ENCODE results near the gene EXOC4.

EXOC4 gene

DNA sequence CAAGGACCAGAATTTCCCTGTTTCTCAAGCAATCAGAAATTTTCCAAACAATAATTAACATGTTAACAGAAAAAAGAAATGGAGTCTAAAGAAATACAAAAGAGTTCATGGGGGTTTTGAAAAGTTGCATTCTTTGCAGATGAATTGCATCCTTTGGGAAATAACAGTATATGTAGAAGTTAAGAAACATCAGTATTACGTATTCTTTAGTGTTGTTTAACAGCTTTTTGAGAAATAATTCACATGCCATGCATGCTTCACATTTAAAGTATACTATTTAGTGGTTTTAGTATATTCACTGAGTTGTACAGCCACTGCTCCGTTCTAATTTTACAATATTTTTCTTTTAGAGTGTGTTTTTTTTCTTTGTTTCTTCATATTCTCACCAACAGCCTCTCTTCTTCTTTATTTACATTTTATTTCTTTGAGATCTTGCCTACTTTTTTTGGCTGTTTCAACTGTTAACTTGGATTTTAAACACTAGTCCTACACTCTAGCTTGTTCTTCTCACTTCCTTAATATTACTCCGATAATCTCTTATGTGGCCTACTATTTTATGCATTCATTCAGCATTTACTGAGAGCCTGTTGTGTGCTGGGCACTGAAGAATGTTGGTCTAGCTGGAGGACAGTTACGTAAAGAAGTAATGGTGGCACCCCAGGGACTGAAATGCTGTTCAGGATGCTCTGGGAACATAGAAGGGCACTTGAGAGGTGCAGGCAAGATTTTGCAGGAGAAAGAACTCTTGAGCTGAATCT lies 330.1 kb downstream of the EXOC4 start:
- Histone ChIP-seq H4K20me1 (no peaks in the 10 kb centered on the region), H3K4me1 (peaks cover 10% of the 10 kb centered on the region), H3K9ac (no peak overlapping the region), H3K27ac (no peak overlapping the region), H3K9me3 (peaks cover 8% of the 10 kb centered on the region), H3K27me3 (no peaks in the 10 kb centered on the region), H3K36me3 (peaks cover 4% of the 10 kb centered on the region; the same call in 1 of the 2 replicates), H3K4me3 (no peak overlapping the region), H3K4me2 (no peak overlapping the region)
- no peak for TF ChIP-seq Cebpa-rat (IDR thresholded peaks at IDR 0.05)

DNA sequence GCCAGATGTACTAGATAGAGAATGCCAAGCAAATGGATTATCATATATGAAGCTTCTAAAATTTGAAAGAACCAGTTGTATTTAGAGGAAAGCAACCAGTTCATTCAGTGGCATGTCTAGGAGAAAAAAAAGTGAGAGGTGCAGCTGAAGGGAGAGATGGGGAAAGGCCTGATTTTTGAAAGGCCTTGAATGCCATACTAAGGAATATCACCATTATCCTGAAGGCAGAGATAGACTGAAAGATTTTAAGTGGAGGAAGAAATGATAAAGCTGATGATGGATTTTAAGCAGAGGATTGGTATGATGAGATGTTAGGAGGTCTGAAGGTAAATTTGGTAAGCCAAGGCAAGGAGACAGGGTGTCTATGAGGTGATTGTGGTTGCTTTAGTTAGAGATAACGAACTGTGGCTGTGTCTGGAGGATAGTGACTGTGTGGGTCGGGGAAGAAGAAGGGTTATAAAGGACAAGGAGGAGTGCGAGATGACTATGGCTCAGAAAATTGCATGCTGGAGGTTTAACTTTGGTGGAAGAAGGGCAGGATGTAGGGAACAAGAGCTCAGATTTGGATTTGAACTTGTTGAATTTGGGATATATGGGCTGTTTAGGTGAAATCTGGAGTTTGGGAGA lies 330.8 kb downstream of the EXOC4 start:
- Histone ChIP-seq H4K20me1 (no peaks in the 10 kb centered on the region), H3K9me3 (peaks cover 8% of the 10 kb centered on the region), H3K36me3 (peaks cover 4% of the 10 kb centered on the region; the same call in 1 of the 2 replicates), H3K27me3 (no peaks in the 10 kb centered on the region), H3K27ac (no peak overlapping the region), H3K4me2 (no peak overlapping the region), H3K4me3 (no peak overlapping the region), H3K9ac (no peak overlapping the region), H3K4me1 (peaks cover 10% of the 10 kb centered on the region)
- TF ChIP-seq Cebpa-rat (IDR thresholded peaks at IDR 0.05) = no peak

DNA sequence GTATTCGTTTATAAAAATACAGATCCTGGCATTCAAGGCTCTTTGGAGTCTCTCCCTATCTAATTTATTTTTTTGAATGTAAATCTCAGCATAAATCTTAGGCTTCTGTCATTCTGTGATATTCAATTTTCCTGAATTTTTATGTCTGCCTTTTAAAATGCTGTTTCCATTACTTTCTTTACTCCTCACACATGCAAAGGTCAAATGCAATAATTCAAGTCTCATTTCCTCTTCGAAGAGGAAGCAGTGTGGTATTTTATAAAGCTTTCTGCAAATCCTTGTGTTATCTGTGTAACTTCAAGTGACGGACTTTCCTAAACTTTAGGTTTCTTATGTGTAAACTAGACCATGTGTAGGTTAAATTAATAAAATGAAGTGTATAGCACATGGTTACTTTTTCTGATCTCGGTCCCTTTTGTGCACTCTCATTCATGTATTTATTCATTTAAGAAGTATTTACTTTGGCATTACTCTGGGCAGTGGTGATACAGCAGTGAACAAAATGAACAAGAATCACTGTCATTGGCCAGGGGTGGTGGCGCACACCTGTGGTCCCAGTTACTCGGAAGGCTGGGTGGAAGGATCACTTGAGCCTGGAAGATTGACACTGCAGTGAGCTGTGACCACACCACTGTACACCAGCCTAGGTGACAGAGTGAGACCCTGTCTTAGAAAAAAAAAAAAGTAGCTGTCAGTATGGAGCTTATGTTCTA lies 332.2 kb downstream of the EXOC4 start:
- Histone ChIP-seq H3K9ac (no peak overlapping the region), H3K4me1 (peaks cover 10% of the 10 kb centered on the region), H4K20me1 (no peaks in the 10 kb centered on the region), H3K4me3 (no peak overlapping the region), H3K4me2 (no peak overlapping the region), H3K9me3 (peaks cover 5% of the 10 kb centered on the region), H3K27me3 (no peaks in the 10 kb centered on the region), H3K36me3 (no peaks in the 10 kb centered on the region; the same call in 1 of the 2 replicates), H3K27ac (no peak overlapping the region)
- TF ChIP-seq Cebpa-rat (IDR thresholded peaks at IDR 0.05) = no peak

DNA sequence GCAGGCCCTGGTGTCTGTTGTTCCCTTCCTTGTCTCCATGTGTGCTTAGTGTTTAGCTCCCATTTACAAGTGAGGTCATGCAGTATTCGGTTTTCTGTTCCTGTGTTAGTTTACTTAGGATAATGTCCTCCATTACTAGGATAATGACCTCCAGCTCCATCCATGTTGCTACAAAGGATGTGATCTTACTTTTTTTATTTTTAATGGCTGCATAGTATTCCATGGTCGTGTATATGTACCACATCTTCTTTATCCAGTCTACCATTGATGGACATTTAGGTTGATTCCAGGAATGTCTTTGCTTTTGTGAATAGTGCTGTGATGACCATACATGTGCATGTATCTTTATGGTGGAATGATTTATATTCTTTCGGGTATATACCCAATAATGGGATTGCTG lies 333.4 kb downstream of the EXOC4 start:
- no peak overlapping the region for H3K4me3 ChIP-seq
- H3K27me3 ChIP-seq = no peaks in the 10 kb centered on the region
- peaks cover 5% of the 10 kb centered on the region for H3K9me3 ChIP-seq
- no peaks in the 10 kb centered on the region for H4K20me1 ChIP-seq
- H3K4me2 ChIP-seq = no peak overlapping the region
- no peak overlapping the region for H3K27ac ChIP-seq
- H3K9ac ChIP-seq = no peak overlapping the region
- H3K4me1 ChIP-seq = peaks cover 10% of the 10 kb centered on the region
- no peak for TF ChIP-seq Cebpa-rat (IDR thresholded peaks at IDR 0.05)
- H3K36me3 ChIP-seq = no peaks in the 10 kb centered on the region; the same call in 1 of the 2 replicates

DNA sequence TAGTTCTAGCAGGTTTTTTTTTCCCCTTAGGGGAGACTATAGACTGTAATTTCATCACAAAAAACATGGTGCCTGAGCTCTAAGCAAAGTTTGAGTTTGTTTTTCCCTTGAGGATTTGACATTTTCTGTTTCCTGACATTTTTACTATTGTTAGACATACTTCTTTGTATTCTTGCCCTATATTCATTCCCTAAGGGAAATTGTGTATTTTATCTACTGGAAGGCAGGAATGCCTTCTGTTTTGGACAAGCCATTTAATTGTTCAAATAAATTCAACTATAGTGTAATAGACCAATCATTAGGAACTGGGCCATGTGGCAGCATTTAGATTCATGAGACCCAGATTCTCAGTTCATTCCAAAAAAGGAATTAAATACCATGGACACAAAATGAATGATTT lies 335.0 kb downstream of the EXOC4 start:
- H3K4me2 ChIP-seq = 0 out of 2 replicates have a peak overlapping the region, but pooled peaks have one; percentile 2
- no peak overlapping the region for H3K9ac ChIP-seq
- no peaks in the 10 kb centered on the region for H4K20me1 ChIP-seq
- H3K9me3 ChIP-seq = peaks cover 5% of the 10 kb centered on the region
- H3K27me3 ChIP-seq = no peaks in the 10 kb centered on the region
- peaks cover 10% of the 10 kb centered on the region for H3K4me1 ChIP-seq
- H3K36me3 ChIP-seq = no peaks in the 10 kb centered on the region; the same call in 1 of the 2 replicates
- no peak for TF ChIP-seq Cebpa-rat (IDR thresholded peaks at IDR 0.05)
- H3K27ac ChIP-seq = no peak overlapping the region
- H3K4me3 ChIP-seq = no peak overlapping the region

DNA sequence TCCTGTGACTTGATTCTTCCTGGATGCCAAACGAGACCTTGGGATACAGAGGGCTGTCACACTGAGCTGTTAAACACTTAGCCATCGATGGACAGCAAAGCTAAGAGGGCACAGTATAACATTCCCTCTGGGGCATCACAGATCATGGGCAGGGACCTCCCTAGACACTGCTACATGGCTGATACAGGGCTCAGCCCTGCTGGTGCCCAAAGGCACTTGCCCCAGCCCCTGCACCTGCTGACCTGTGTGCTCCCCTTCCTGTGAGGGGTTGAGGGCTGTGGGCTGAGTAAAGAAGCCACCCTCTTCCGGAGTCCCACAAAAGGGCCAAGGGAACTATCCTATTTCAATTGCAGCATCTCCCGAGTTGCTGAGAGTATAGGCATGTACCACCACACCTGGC lies 337.9 kb downstream of the EXOC4 start:
- H3K4me3 ChIP-seq = no peak overlapping the region
- no peak overlapping the region for H3K9ac ChIP-seq
- no peak for TF ChIP-seq Cebpa-rat (IDR thresholded peaks at IDR 0.05)
- H3K27ac ChIP-seq = no peak overlapping the region
- H4K20me1 ChIP-seq = no peaks in the 10 kb centered on the region
- peaks cover 5% of the 10 kb centered on the region for H3K9me3 ChIP-seq
- peaks cover 10% of the 10 kb centered on the region for H3K4me1 ChIP-seq
- no peak overlapping the region for H3K4me2 ChIP-seq
- H3K27me3 ChIP-seq = no peaks in the 10 kb centered on the region
- no peaks in the 10 kb centered on the region for H3K36me3 ChIP-seq

DNA sequence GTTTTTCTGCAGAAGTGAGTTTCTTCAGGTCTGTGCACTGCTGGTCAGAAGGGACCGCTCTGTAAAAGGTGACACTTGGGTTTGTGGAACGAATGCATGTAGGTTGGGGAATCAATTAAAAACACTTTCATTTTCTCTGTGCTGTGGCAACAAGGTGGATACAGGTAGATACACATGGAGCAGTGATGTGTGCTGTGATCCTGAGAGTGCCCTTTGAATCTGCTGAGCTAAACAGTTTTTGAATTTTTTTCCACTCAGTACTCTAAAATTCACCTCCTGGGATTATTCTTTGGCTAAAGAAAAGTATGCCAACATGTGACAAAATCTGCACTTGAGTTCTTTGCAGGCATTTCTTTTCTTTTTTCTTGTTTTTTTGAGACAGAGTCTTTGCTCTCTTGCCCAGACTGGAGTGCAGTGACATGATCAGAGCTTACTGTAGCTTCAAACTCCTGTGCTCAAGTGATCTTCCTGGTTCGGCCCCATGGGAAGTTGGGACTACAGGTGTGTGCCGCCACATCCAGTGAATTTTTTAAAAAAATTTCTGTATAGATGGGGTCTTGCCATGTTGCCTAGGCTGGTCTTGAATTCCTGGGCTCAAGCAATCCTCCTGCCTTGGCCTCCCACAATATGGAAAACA lies 338.9 kb downstream of the EXOC4 start:
- no peaks in the 10 kb centered on the region for H4K20me1 ChIP-seq
- no peak for TF ChIP-seq Cebpa-rat (IDR thresholded peaks at IDR 0.05)
- no peak overlapping the region for H3K27ac ChIP-seq
- no peaks in the 10 kb centered on the region for H3K36me3 ChIP-seq
- no peak overlapping the region for H3K4me3 ChIP-seq
- peaks cover 10% of the 10 kb centered on the region for H3K4me1 ChIP-seq
- no peaks in the 10 kb centered on the region for H3K9me3 ChIP-seq
- H3K4me2 ChIP-seq = no peak overlapping the region
- H3K9ac ChIP-seq = no peak overlapping the region
- H3K27me3 ChIP-seq = no peaks in the 10 kb centered on the region

DNA sequence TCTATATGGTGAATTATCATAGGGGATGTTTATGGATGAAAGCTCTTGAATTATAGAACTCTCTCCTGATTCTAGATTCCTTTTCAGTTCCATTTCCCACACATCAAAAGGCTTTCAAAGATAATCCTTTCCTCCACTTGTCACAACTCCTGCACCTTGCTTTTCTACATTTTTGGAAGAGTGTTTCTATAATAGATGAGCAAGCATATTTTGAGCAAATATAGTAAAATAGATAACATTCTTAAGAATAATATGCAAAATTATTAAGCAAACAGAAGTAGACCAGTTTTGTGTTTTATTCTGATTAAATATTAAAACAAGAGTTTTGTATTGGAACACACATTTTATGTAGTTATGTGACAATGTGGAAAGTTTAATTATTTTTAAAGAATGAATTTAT lies 340.7 kb downstream of the EXOC4 start:
- H3K9me3 ChIP-seq = no peaks in the 10 kb centered on the region
- no peak for TF ChIP-seq Cebpa-rat (IDR thresholded peaks at IDR 0.05)
- no peak overlapping the region for H3K9ac ChIP-seq
- H4K20me1 ChIP-seq = no peaks in the 10 kb centered on the region
- no peak overlapping the region for H3K4me3 ChIP-seq
- H3K4me1 ChIP-seq = no peaks in the 10 kb centered on the region
- H3K4me2 ChIP-seq = no peak overlapping the region
- no peak overlapping the region for H3K27ac ChIP-seq
- H3K36me3 ChIP-seq = no peaks in the 10 kb centered on the region
- no peaks in the 10 kb centered on the region for H3K27me3 ChIP-seq

DNA sequence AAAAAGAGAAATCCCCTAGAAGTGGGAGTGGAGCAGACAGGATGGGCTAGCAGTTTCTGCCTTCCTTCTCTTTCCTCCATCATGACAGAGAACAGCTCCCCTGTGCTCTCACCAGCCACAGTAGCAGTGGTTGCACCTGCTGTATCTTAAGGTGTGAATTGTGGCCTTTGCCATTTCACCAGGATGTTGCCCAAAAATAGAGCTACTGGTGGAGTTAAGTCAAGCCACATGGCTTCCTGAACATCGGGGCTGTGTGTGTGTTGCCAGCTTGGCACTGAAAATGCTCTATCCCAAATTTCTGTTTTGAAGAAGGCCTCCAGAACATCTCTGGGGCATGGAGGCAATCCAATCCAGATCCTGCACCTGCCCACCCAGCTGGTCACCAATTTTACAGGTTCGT lies 348.7 kb downstream of the EXOC4 start:
- H3K4me3 ChIP-seq = no peak overlapping the region
- TF ChIP-seq Cebpa-rat (IDR thresholded peaks at IDR 0.05) = no peak

More for the DNA sequence above, 348.7 kb downstream of the EXOC4 start:
- H3K9ac ChIP-seq = no peak overlapping the region
- H3K27me3 ChIP-seq = no peaks in the 10 kb centered on the region
- H3K9me3 ChIP-seq = no peaks in the 10 kb centered on the region
- H4K20me1 ChIP-seq = peaks cover 6% of the 10 kb centered on the region; the same call in 1 of the 2 replicates
- H3K36me3 ChIP-seq = no peaks in the 10 kb centered on the region
- H3K27ac ChIP-seq = no peak overlapping the region
- peaks cover 7% of the 10 kb centered on the region for H3K4me1 ChIP-seq
- peak overlapping the region; percentile 30; the same call in 1 of the 2 replicates for H3K4me2 ChIP-seq

Measured in BLaER1 (cell line).